ENCODE measurements around the gene EFNB3.

Gene EFNB3

GRCh38 chr17:7756968-7757367 is 52.0 kb downstream of the EFNB3 start:
- DNase-seq (ENCODE audit: low read depth, low spot score): no peak
- CTCF ChIA-PET: interaction anchor here (1.5 to 2.7 kb wide), 3 partner anchors 10 to 25 kb away, joined by 4 to 14 read pairs (median 12); no protein-coding TSS in a partner anchor
- POLR2A ChIA-PET: no interaction called here
- no peak for TF ChIP-seq CTCF (IDR thresholded peaks at IDR 0.05; ENCODE audit: insufficient read depth, low read length, missing control alignments)
- H3K4me3 ChIP-seq (ENCODE audit: low read depth, low read length): no peak overlapping the region

Measured in AG04449 (cell line).